ENCODE measurements around the gene MAGI3. TPM values are rescaled to one million over a fixed set of nuclear protein-coding genes. Genes with fewer than 3 reads are reported as not detected.

The MAGI3 gene
- total and polyA plus RNA-seq, 2 of the 13 experiments (the other 11 are each of a cell fraction or from before 2014, with no cell fraction given): 4.0 to 11.8 TPM

GRCh38 chr1:113434081-113434873, 44.0 kb downstream of the MAGI3 start (continued):
- TF ChIP-seq KMT2B (CRISPR knock-in tag; IDR thresholded peaks at IDR 0.05) (no peak), FOXK1 (CRISPR knock-in tag; IDR thresholded peaks at IDR 0.05; ENCODE audit: borderline replicate concordance, low read depth) (peak; percentile 74), FOXK2 (IDR thresholded peaks at IDR 0.05) (peak; percentile 69), KLF6 (CRISPR knock-in tag; IDR thresholded peaks at IDR 0.05) (0 out of 2 replicates have a peak, but pooled peaks have one; percentile 71), ZNF12 (CRISPR knock-in tag; IDR thresholded peaks at IDR 0.05) (no peak), ZNF558 (CRISPR knock-in tag; IDR thresholded peaks at IDR 0.05; ENCODE audit: borderline replicate concordance) (no peak), ZNF260 (CRISPR knock-in tag; IDR thresholded peaks at IDR 0.05; ENCODE audit: borderline replicate concordance, low read depth) (no peak), ZNF263 (CRISPR knock-in tag; IDR thresholded peaks at IDR 0.05) (peak; percentile 76), SOX5 (CRISPR knock-in tag; IDR thresholded peaks at IDR 0.05; ENCODE audit: borderline replicate concordance) (peak; percentile 49; the same call in 1 of the 2 replicates), XBP1 (CRISPR knock-in tag; IDR thresholded peaks at IDR 0.05) (no peak), FIP1L1 (IDR thresholded peaks at IDR 0.05; ENCODE audit: borderline replicate concordance, insufficient read depth, low read depth, low read length) (no peak), MXD1 (CRISPR knock-in tag; IDR thresholded peaks at IDR 0.05) (no peak), ZNF460 (CRISPR knock-in tag; IDR thresholded peaks at IDR 0.05; ENCODE audit: borderline replicate concordance) (no peak), ZNF432 (CRISPR knock-in tag; IDR thresholded peaks at IDR 0.05; ENCODE audit: borderline replicate concordance) (no peak), BCL6 (CRISPR knock-in tag; IDR thresholded peaks at IDR 0.05) (peak; percentile 44; the same call in 1 of the 2 replicates), MIER3 (CRISPR knock-in tag; IDR thresholded peaks at IDR 0.05; ENCODE audit: borderline replicate concordance) (peak; percentile 57; the same call in 1 of the 2 replicates), IRF2 (CRISPR knock-in tag; IDR thresholded peaks at IDR 0.05) (0 out of 2 replicates have a peak, but pooled peaks have one; percentile 32), RAD51 (IDR thresholded peaks at IDR 0.05; ENCODE audit: borderline replicate concordance) (no peak), ZC3H13 (CRISPR knock-in tag; IDR thresholded peaks at IDR 0.05) (no peak), YEATS4 (CRISPR knock-in tag; IDR thresholded peaks at IDR 0.05; ENCODE audit: borderline replicate concordance) (no peak), ZNF766 (CRISPR knock-in tag; IDR thresholded peaks at IDR 0.05; ENCODE audit: borderline replicate concordance) (no peak), MEF2D (CRISPR knock-in tag; IDR thresholded peaks at IDR 0.05) (no peak), ZNF644 (CRISPR knock-in tag; IDR thresholded peaks at IDR 0.05; ENCODE audit: low read depth) (peak; percentile 72; the same call in 1 of the 2 replicates), ISL2 (CRISPR knock-in tag; IDR thresholded peaks at IDR 0.05) (no peak), ZNF7 (CRISPR knock-in tag; IDR thresholded peaks at IDR 0.05) (peak; percentile 89), ARNT2 (CRISPR knock-in tag; IDR thresholded peaks at IDR 0.05; ENCODE audit: low read depth) (no peak)
- TF ChIP-seq, protein P1, sequence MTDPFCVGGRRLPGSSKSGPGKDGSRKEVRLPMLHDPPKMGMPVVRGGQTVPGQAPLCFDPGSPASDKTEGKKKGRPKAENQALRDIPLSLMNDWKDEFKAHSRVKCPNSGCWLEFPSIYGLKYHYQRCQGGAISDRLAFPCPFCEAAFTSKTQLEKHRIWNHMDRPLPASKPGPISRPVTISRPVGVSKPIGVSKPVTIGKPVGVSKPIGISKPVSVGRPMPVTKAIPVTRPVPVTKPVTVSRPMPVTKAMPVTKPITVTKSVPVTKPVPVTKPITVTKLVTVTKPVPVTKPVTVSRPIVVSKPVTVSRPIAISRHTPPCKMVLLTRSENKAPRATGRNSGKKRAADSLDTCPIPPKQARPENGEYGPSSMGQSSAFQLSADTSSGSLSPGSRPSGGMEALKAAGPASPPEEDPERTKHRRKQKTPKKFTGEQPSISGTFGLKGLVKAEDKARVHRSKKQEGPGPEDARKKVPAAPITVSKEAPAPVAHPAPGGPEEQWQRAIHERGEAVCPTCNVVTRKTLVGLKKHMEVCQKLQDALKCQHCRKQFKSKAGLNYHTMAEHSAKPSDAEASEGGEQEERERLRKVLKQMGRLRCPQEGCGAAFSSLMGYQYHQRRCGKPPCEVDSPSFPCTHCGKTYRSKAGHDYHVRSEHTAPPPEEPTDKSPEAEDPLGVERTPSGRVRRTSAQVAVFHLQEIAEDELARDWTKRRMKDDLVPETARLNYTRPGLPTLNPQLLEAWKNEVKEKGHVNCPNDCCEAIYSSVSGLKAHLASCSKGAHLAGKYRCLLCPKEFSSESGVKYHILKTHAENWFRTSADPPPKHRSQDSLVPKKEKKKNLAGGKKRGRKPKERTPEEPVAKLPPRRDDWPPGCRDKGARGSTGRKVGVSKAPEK (CRISPR knock-in tag; IDR thresholded peaks at IDR 0.05; ENCODE audit: borderline replicate concordance): no peak
- TF ChIP-seq, protein P2, sequence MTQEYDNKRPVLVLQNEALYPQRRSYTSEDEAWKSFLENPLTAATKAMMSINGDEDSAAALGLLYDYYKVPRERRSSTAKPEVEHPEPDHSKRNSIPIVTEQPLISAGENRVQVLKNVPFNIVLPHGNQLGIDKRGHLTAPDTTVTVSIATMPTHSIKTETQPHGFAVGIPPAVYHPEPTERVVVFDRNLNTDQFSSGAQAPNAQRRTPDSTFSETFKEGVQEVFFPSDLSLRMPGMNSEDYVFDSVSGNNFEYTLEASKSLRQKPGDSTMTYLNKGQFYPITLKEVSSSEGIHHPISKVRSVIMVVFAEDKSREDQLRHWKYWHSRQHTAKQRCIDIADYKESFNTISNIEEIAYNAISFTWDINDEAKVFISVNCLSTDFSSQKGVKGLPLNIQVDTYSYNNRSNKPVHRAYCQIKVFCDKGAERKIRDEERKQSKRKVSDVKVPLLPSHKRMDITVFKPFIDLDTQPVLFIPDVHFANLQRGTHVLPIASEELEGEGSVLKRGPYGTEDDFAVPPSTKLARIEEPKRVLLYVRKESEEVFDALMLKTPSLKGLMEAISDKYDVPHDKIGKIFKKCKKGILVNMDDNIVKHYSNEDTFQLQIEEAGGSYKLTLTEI (CRISPR knock-in tag; conservative IDR thresholded peaks at IDR 0.05): no peak
